NK-92 treated with Interleukin-12 subunit alpha and Interleukin-12 subunit beta, amount 100 ng/mL, for 24 hours (cell line): ENCODE measurements around the gene FAR1.

Source experiments
- DNase-seq: peaks from one replicate; lab custom pipeline; 2025; lab: John Stamatoyannopoulos, UW

Gene FAR1

GRCh38 chr11:13781153-13781552, 112.7 kb downstream of the FAR1 start:
- DNase-seq = no peak
